ENCODE data around the gene SIL1.
"Not testable (repeated sequence)": the region's sequence is repeated elsewhere in the genome, so short reads cannot be mapped to it uniquely, and the experiment has no call there.

SIL1 gene

DNA sequence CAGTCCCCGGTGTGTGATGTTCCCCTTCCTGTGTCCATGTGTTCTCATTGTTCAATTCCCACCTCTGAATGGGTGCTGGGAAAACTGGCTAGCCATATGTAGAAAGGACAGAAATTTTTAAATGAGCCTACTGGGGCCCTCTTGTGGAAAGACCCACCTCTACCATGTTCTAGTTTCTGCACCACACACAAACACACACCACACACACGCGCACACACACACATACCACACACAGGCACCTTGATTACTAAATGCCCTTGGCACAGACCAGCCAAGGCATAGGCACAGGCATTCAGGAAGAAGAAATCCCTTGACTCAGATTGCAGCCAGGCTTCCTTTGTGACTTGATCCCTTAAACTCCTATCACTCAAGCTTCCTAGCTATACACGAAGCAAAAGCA lies 60.5 kb downstream of the SIL1 start:
- DNase-seq: peak; percentile 52

DNA sequence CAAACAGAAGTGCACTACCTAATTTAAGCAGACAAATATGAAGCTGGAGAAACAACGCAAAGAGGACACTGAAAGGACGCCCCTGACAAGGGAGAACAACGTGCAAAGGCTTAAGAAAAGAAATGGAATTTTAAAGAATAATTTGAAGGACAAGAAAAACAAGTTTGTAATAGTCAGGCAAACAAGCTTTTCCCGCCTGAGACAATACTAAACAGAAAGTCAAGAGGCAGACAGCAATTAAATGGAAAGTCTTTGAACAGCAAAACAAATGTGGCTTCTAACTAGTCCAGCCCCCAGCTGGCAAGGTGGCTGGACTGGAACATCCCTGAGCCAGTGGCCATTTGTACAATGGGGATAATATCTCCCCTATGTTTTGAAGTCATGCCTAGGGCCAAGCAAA lies 63.3 kb downstream of the SIL1 start:
- no peak for DNase-seq

DNA sequence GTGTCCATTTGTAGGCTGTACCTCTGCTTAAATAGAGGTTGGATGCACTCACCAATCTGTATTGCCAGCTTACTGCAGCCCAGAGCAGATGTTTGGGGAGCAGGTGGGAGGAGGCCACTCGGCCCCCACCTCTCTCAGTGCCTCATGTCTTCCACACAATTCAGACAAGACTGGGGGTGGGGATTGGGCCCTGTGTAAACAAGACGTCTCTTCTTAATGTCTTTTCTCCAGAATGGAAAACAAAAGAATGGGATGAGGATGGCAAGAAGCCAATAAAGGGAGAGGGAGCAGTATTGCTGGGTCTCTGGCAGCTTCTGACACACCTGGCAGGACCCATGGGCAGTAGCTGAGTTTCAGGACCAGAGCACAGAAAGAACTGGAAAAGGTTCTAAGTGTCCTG lies 64.9 kb downstream of the SIL1 start:
- peak; percentile 96 for DNase-seq

DNA sequence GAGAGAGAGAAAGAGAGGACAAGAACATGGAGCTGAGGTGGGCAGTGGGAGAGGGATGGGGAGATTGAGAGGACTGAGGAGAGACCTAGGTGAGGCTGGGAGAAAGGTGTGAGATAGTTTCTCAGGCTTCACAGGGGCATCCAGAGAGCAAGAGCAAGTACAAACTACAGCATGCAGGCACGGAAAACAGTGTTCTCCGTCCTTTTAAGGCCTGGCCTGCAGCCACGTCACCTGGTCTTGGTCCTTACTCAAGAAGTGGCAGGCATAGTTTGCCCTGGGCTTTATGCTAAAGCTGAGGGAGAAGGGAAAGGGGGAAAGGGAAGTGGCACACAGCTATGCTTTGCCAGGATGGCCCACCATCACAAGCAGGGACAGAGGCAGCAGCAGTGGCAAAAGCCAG lies 65.7 kb downstream of the SIL1 start:
- DNase-seq: no peak

DNA sequence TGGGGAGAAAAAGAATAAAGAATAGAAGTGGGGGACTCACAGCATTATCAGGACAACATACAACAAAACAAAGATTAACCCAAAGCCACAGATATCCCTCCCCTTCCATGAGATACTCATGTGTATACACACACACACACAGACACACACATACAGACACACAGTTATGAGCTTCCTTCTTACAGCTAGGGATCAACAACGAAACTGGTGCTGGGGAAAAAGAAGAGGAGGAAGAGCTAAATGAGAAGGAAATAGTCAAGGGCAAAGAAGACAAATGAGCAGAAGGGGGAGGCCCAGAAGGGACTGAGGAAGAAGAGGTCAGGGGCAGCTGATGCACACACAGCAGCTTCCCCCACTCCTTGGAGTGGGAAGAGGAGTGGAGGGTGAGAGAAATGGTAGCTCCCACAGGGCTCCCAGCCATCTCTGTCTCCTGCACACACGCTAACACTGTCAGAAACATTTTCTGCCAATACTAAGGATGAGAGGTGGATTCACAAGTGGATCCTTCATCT lies 66.2 kb downstream of the SIL1 start:
- DNase-seq: no peak

DNA sequence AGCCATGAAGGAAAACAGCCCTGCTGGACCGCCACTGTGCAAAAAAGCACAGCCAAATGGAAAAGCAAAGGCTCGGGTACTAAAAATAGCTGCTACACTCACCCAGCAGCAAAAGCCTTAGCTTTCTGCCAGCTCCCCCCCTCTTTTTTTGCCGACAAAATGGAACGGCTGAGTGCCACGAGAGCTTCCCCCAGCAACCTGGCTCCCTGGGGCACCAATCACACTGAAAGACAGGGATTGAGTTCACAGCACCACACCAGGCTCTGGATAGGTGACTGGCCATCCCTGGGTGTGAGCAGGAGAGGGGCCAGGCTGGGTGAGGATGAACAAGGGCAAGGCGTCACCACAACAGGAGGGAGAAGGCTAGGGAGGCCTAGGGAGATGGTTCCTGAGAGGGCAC lies 66.7 kb downstream of the SIL1 start:
- peak; percentile 36 for DNase-seq

DNA sequence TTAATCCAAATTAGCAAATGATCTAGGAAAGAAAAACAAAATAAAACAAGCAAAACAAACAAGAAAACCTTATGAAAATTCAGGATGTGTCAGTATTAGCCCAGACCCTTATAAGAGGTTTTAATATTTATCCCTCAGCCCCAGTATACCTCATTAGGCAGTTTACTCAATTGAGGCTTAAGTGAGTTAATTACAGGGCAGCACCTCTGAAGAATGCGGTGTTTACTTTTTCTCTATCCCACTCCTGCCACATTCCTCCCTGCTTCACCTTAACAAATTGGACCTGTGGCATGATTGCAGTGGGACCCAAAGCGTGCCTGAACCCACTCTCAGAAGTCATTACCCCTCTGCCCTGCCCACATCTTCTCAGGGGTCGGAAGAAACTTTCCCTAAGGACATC lies 67.1 kb downstream of the SIL1 start:
- DNase-seq: no peak

DNA sequence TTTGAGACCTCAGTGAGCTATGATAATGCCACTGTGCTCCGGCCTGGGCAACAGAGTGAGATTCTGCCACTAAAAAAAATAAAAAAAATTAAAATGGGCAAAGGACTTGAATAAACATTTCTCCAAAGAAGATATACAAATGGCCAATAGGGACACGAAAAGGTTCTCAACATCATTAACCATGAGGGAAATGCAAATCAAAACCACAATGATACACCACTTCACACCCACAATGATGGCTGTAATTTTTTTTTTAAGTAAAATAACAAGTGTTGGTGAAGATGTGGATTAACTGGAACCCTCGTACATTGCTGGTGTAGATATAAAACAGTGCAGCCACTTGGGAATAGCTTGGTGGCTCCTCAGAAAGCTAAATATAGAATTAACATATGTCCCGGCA lies 68.0 kb downstream of the SIL1 start:
- no peak for DNase-seq

DNA sequence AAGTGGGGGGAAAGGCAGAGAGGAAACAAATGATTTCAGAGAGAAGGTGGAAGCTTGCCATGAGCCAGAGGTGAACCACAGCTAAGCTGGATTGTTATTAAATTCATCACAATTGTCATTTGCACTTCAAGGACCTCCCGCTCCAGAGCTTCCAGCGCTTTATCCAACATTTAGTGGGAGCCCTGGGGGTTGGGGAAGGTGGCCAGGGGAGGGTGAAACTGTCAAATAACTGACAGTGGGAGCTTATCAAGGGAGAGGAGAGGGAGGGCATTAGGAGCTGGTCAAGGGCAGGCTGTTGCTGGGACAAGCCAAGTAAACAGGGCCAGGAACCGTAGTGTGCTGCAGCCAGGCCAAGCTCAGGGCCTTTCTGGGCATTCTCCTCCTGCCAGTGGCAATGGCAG lies 71.5 kb downstream of the SIL1 start:
- no peak for DNase-seq

DNA sequence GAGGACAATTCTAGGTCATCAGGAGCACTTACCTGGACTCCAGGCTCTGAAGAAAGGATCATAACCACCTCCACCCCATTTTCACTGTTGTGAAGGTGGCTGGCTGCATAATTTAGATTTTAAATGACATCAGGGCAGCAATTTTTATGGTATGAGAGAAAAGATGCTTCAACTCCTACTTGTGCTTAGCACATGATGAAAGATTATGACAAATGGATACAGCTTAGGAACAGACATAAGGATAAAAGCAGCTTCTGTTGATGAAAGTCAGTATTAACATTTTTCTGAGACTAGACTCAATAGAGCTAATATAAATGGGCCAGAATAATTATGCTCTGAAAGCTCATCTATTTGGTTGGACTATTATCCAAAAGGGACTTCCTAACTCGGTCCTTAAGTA lies 72.2 kb downstream of the SIL1 start:
- no peak for DNase-seq

DNA sequence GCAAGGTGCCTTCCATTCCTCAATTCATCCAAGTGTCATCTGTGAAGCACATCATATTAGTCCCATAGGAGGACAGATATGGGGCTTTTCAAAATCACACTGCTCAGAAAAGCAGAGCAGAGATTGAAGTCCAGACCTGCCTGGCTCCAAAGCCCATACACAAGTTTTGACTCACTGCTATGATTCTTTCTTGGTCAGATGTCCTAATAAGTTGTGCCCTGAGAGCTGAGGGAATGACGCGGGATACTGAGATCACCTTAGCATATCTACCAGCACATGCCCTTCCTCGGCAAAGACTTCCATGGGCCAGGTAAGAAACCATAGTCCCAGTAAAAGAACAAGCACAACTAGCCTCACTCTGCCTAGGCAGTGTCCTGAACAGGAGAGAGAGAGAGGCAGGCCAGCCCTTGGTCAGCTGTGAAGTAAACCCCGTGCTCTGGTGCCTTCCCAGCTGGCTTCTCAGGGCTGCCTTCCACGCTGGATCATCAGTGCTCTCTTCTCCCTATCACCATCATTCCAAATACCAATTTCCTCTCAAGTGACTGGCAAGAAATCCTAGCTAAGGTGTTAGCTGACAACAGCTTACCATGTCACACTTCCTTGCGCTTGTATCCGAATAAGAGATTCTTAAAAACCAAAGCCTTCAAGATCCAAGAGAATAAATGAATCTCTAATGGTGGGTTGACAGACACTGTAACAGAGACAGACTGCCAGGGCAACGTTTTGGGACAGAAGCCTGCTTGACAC lies 73.2 kb downstream of the SIL1 start:
- DNase-seq: no peak

DNA sequence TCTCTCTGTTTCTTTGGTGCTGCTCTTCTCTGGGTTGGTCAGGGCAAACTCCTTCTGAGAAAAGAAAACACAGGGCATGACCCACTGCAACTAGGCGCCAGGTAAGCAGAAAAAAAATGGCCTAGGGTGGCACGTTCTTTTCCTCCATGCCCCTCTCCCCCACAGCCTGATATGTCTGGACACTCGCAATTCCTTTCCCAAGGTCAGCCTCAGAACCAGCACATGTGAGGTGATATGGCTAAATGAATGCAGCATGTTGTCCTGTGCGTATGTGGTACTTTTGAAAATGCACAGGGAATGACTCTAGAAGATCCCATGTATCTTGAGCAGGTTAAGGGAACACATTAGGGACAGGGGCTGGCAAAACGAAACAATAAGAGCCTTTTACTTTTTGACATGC lies 77.0 kb downstream of the SIL1 start:
- no peak for DNase-seq

DNA sequence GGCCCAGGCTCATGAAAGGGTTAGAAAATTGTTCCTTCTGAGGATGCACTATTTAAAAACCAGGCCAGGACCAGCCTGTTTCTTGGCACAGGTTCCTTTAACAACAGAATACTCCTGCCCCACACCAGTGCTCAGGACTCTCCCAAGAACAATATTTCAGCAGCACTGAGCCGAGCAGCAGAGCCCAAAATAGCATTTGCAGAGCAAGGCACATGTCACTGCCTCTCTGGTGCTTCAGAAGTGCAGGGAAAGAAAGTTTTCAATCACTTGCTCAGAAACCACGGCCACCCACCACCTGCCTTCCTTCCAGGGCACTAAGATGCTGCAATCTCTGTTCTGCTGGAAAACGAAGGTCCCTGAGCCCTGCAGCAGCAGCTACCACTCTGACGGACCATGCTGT lies 77.6 kb downstream of the SIL1 start:
- DNase-seq: no peak

DNA sequence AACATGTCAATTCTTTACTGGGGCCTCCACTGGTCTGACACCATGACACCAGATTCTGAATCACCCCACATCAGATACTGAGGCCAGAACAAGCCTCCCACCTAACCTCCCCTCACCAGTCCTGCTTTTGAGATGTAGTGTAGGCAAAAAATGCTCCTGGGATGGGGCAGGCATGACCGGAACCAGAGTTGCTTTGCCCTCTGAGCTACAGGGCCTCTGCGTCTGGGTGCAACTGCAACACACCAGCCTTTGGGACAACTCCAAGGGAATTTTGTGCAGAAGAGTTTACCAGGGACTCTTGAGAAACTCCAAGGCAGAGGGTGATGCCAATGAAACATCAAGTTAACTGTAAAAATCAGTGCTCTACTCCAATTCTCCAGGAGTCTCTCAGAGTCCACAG lies 79.4 kb downstream of the SIL1 start:
- DNase-seq: no peak

DNA sequence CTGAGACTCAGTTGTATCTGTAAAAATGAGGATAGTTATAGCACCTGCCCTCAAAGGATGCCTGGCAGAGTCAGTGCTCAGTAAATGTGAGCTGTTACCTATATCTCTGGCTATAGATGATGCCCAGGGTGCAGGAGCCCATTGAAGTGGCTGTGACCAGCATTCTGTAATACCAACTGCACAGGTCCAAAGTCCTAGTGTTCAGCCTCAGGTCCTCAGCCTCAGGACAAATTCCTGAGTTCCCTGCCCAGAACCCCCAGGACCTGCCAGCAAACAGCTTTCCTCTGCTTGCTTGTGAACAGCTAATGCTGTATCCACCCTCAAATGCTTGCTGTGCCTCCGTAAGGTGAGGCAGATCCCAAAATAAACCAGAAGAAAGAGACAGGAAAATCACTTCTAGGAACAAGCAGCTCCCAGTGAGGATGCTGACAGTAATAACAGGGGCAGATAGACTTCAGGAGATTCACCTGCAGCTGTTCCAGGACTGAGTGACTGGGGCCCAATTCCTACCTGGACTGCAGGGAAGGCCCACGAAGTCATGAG lies 80.8 kb downstream of the SIL1 start:
- no peak for DNase-seq

DNA sequence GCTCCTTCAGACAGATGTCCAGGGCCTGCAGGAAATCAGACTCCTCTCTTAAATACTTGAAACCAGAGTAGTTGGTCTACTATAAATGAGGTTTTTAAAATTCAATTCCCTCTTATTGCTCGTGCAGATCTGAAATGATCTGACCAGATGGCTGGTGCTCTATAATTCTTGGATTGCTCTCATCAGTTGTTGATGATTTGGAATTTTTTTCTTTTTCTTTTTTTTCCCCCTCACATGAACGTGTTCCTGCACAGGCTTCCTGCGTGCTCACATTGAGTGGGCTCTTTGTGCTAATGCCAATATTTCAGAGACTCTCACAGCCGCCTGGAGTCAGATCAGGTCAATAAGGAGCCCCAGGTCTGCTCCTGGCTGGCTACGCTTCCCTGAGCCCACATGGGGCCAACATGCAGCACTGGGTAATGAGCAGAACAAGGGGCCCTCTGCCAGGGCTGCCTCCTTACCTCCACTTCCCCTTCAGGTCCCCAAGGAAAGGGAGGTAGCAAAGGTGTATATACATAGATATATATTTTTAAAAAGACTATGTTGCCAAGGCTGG lies 82.0 kb downstream of the SIL1 start:
- no peak for DNase-seq

DNA sequence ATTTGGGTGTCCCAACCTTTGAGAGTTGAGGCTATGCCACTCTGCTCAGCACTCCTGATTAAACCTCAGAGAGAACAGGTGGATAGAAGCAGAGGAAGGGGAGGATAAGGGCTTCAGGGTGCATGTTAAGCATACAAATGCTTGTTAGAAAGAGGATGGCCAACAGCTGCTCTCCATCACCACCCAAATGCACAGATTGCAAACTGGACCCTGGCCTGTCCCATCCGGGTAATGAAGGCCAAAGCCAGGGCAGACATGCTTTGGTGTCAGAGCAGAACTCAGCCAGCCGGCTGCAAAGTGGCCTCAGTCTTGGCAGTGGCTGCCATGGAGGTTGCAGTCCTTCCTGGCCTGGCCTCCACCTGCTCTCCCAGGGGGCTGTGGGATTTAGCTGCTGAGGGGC lies 84.3 kb downstream of the SIL1 start:
- no peak for DNase-seq

DNA sequence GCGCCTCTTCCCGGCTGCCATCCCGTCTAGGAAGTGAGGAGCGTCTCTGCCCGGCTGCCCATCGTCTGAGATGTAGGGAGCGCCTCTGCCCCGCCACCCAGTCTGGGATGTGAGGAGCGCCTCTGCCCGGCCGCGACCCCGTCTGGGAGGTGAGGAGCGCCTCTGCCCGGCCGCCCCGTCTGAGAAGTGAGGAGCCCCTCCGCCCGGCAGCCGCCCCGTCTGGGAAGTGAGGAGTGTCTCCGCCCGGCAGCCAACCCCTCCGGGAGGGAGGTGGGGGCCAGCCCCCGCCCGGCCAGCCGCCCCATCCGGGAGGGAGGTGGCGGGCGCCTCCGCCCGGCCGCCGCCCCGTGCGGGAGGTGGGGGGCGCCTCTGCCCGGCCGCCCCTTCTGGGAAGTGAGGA lies 85.8 kb downstream of the SIL1 start:
- DNase-seq: not testable (repeated sequence)

DNA sequence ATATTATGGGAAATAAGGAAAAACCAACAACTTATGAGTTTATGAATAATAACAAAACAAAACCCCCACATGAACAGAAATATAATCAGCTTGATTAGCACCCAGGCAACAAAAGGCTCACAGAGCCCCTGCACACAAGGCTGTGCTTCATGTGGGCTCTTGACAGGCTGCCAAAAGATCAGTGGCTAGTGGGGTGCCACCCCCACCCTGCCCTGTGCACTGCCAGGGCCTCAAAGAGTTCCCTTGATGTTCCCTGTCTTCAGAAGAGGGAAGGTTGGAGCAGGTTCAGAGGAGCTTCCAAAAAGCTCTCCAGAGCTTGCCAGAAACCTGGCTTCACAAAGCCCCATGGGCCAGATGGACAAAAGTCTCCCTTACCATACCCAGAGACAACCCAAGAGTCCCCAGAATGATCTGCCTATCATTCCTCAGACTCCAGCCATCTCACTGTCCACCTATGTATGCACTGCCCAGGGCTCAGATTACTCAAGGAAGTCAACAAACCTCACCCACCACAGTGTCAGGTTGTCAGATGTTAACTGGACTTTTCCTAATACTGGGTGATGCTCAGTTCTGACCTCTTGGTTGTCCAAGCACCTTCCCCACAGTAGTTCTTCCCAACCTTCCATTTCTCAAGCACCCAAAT lies 87.5 kb downstream of the SIL1 start:
- DNase-seq: peak; percentile 49

DNA sequence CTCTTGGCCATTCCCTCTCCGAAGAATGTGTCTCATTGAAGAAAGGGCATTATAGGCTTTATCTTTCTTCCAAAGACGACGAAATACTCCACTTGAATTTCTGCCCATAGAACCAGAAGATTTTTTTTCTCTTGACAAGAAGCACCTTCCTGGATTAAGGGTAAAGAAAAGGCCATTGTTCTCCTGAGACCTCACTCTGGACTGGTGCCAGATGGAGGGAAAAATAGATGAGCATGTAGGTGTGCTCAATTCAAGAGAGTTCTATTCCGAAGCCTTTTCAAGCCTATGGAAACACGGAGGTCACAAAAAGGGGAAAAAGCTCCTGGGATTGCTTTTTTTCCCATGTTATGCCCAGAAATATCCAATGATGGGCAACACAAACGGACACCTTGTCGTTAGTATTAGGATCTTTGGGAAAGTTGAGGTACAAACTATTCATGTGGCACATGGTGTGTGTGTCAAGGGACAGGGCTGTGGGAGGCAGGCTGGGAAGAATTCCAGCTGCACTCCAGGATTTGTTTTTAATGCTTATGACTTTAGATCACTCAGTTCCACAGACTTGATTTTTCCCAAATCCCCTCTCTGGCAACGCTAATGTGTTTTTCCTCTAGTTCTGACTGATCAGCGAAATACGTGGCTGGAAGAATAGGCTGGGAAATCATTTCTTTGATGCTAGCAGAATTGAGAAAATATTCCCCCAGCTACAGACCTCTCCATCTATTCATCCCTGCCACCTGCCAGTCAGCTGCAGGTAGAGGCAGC lies 89.9 kb downstream of the SIL1 start:
- peak; percentile 80 for DNase-seq

DNA sequence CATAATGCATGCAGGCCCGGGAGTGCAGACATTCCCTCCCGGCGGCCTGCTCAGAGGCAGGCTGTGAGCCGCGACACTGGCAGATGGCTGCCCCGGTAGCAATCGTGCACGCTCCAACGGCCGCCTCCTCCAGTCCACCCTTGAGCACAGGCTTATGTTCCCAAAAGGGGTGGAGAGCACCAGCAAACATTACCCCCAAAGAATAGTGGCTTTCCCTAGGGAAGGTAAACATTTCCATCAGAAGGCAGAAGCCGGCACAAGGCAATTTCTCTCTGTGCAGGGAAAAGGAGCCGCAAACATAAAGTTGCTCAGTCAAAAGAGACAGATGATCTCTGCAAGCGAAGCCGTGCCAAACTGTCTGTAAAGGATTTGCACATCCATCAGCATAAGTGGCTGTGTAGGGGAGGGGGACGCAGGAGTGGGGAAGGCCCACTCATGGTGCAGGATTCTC lies 92.5 kb downstream of the SIL1 start:
- DNase-seq: peak; percentile 51

DNA sequence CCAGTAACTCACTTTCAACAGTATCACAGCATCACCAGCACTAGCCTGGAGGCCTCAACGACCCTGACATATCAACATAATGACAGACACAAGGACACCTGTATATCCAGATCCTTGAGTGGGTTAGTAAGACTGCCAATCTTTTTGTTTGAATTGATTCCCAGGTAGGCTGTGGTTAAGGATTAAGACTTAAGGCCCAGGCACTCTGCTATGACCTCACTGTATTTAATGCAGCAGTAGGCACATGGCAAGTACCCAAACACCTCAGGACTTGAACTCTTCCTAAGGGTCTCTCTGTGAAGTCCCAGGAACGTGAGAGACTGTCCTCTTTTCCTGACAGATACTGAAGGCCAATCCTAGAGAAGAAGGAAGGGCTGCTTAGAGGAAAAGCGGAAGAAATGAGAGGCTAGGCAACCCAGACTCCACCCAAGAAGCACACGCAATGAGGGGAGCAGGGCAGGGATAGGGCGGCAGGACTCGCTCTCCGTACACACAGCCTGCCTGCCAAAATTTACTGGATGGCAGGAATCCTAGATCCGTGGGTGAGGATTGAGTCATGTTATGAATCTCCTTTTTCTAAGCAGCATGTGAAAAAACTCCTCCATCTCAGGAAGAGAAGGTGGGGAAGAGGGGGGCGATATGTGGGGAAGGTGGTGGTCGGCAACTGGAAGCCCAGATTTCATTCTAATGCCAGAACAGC lies 93.4 kb downstream of the SIL1 start:
- DNase-seq: no peak

DNA sequence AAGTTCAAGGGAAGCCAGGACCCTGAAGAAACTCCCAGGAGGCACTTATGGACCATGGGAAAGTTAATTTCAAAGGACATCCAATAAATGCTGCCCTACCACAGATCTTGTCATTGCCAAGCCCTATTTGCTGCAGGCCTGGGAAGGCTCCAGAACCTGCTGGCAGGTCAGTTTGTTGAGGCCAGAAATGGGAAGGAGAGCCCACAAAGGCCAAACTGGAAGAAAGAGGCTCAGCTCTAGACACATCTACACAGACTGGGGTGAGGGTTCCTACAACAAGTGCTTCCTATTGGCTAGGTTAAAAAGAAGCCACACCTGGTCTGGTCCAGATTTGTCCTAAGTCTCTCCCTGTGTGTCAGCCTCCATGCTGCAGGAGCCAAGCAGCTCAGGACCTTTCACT lies 94.4 kb downstream of the SIL1 start:
- DNase-seq: no peak

All from COR-L47 (cell line).